HG03354 (cell line): Measurements from ENCODE around the gene ABR.
"Not testable (repeated sequence)": the region's sequence is repeated elsewhere in the genome, so short reads cannot be mapped to it uniquely, and the experiment has no call there.

Source experiments
- ATAC-seq: cut with Tn5 transposase; IDR thresholded peaks from one replicate; pipeline ENCODE4 v1.9.1; 2021; ENCODE audit warnings: mild to moderate bottlenecking; ENCODE audit not compliant: unreplicated experiment, poor library complexity, severe bottlenecking

The ABR gene

GRCh38 chr17:1107083-1107776, 72.6 kb downstream of the ABR start:
- ATAC-seq = no peak

GRCh38 chr17:1104222-1104621, 75.6 kb downstream of the ABR start:
- no peak for ATAC-seq

- ATAC-seq = no peak
Observed at GRCh38 chr17:1100382-1100781, 79.4 kb downstream of the ABR start.

- no peak for ATAC-seq
Observed at GRCh38 chr17:1099242-1099641, 80.5 kb downstream of the ABR start.

- ATAC-seq = not testable (repeated sequence)
Observed at GRCh38 chr17:1097972-1098744, 81.6 kb downstream of the ABR start.

GRCh38 chr17:1096215-1096614, 83.6 kb downstream of the ABR start:
- no peak for ATAC-seq

- ATAC-seq = no peak
Observed at GRCh38 chr17:1095853-1096173, 84.0 kb downstream of the ABR start.

- no peak for ATAC-seq
Observed at GRCh38 chr17:1095090-1095852, 84.5 kb downstream of the ABR start.

GRCh38 chr17:1094591-1094990, 85.2 kb downstream of the ABR start:
- ATAC-seq = no peak

- no peak for ATAC-seq
Observed at GRCh38 chr17:1091900-1092299, 87.9 kb downstream of the ABR start.

GRCh38 chr17:1091190-1091534, 88.6 kb downstream of the ABR start:
- ATAC-seq = no peak

GRCh38 chr17:1090465-1091189, 89.2 kb downstream of the ABR start:
- ATAC-seq = no peak

- no peak for ATAC-seq
Observed at GRCh38 chr17:1089915-1090314, 89.9 kb downstream of the ABR start.

- ATAC-seq = no peak
Observed at GRCh38 chr17:1087381-1088241, 92.2 kb downstream of the ABR start.

GRCh38 chr17:1083451-1084187, 96.2 kb downstream of the ABR start:
- no peak for ATAC-seq

GRCh38 chr17:1082579-1082978, 97.2 kb downstream of the ABR start:
- no peak for ATAC-seq

GRCh38 chr17:1078831-1079561, 100.8 kb downstream of the ABR start:
- ATAC-seq = no peak
